Measurements from ENCODE around the gene FOXB1. TPM values are rescaled to one million over a fixed set of nuclear protein-coding genes. Genes with fewer than 3 reads are reported as not detected.

The FOXB1 gene
- total and polyA plus RNA-seq, 8 donors: not detected

DNA sequence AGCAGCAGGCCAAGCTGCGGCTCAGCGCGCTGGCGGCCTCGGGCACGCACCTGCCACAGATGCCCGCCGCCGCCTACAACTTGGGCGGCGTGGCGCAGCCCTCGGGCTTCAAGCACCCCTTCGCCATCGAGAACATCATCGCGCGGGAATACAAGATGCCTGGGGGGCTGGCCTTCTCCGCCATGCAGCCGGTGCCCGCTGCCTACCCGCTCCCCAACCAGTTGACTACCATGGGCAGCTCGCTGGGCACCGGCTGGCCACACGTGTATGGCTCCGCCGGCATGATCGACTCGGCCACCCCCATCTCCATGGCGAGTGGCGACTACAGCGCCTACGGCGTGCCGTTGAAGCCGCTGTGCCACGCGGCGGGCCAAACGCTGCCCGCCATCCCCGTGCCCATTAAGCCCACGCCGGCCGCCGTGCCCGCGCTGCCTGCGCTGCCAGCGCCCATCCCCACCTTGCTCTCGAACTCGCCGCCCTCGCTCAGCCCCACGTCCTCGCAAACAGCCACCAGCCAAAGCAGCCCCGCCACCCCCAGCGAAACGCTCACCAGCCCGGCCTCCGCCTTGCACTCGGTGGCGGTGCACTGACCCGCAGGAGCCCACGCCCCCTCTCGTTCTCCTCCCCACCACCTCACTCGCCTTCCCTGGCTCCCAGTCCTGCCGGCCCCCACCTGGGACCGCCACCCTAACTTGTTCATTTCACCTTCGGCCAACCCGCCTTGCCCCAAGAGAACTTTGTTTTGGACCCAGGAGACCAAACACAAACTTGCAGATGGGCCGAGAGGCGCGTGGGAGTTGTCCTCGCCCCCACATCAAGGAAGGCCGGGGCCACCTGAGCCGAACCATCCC, 1.5 kb downstream of the FOXB1 start:
- Histone ChIP-seq H3K4me3 (peak overlapping the region; percentile 25 to 36), H3K36me3 (no peaks in the 10 kb centered on the region), H3K4me1 (peaks cover 22 to 34% of the 10 kb centered on the region in 2 donors), H3K27me3 (peaks cover 100% of the 10 kb centered on the region in 2 donors), H3K9me3 (no peaks in the 10 kb centered on the region), H3K27ac (no peak overlapping the region)
- peak; percentile 19 for ATAC-seq
- peak in 1 of 4 donors; percentile 78 for DNase-seq
- intact Hi-C loops (cut with DNase I): no loop called here
- TF ChIP-seq, protein P1, sequence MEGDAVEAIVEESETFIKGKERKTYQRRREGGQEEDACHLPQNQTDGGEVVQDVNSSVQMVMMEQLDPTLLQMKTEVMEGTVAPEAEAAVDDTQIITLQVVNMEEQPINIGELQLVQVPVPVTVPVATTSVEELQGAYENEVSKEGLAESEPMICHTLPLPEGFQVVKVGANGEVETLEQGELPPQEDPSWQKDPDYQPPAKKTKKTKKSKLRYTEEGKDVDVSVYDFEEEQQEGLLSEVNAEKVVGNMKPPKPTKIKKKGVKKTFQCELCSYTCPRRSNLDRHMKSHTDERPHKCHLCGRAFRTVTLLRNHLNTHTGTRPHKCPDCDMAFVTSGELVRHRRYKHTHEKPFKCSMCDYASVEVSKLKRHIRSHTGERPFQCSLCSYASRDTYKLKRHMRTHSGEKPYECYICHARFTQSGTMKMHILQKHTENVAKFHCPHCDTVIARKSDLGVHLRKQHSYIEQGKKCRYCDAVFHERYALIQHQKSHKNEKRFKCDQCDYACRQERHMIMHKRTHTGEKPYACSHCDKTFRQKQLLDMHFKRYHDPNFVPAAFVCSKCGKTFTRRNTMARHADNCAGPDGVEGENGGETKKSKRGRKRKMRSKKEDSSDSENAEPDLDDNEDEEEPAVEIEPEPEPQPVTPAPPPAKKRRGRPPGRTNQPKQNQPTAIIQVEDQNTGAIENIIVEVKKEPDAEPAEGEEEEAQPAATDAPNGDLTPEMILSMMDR (IDR thresholded peaks at IDR 0.05): no peak

DNA sequence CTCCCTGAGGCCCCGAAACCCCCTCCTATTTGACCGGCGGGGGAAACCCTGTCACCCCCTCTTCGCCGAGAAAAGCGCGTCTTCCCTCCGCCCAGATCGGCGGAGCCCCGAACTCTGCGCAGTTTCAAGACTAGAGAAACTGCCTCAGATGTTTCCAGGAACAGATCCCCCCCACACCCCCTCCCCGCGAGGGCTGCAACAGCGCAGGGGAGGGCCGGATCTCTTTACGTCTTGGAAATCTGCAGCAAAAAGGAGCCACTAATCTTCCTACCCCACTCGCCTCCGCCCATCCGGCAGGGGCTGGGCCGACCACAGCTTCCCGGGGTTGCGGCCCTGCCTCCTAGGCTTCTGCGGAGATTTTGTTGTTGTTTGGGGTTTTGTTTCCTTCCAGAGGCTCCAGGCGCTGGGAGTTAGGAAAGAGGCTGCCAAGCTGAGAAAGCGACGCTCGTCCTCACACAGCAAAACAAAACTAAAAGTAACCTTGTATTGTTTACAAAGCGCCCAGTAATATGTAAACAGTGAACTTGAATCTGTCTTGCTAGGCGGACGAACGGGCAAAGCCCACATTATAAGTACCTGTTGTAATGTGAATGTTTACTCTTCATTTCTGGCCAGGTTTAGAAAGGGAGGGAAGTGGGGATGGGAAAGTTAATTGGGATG, 2.2 kb downstream of the FOXB1 start:
- TF ChIP-seq, protein P1 (IDR thresholded peaks at IDR 0.05): no peak
- Histone ChIP-seq H3K9me3 (no peaks in the 10 kb centered on the region), H3K4me1 (peaks cover 22 to 34% of the 10 kb centered on the region in 2 donors), H3K27ac (no peak overlapping the region), H3K36me3 (no peaks in the 10 kb centered on the region), H3K4me3 (peak overlapping the region; percentile 25 to 36), H3K27me3 (peaks cover 100% of the 10 kb centered on the region in 2 donors)
- intact Hi-C loops (cut with DNase I): no loop called here
- DNase-seq: peak in 3 of 4 donors; percentile 35 to 66 (median 56)
- ATAC-seq: peak; percentile 63

DNA sequence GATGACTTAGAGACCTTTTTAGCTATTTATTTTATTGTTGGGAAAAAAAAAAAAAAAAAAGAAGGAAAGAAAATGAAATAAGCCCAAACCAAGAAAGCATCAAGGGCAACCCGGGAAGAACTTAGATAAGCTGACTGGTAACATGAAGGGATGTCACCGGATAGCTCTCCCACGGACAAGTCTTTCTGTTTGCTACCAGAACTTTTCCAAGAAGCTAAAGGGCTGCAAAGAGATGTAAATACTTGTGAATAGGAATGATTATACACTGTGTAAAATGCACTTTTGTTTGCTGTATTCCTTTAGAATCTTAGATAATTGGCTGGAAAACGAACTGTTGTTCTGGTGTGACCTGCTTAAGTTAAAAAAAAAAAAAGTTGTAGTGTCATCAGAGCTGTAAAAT, 2.8 kb downstream of the FOXB1 start:
- peak overlapping the region in 1 of 2 donors; percentile 36 for H3K4me3 ChIP-seq
- H3K9me3 ChIP-seq: no peaks in the 10 kb centered on the region
- no peak for ATAC-seq
- peaks cover 100% of the 10 kb centered on the region in 2 donors for H3K27me3 ChIP-seq
- intact Hi-C loops (cut with DNase I): no loop called here
- DNase-seq: no peak
- H3K4me1 ChIP-seq: peaks cover 22 to 34% of the 10 kb centered on the region in 2 donors
- TF ChIP-seq, protein P1 (IDR thresholded peaks at IDR 0.05): no peak
- H3K27ac ChIP-seq: no peak overlapping the region
- no peaks in the 10 kb centered on the region for H3K36me3 ChIP-seq

DNA sequence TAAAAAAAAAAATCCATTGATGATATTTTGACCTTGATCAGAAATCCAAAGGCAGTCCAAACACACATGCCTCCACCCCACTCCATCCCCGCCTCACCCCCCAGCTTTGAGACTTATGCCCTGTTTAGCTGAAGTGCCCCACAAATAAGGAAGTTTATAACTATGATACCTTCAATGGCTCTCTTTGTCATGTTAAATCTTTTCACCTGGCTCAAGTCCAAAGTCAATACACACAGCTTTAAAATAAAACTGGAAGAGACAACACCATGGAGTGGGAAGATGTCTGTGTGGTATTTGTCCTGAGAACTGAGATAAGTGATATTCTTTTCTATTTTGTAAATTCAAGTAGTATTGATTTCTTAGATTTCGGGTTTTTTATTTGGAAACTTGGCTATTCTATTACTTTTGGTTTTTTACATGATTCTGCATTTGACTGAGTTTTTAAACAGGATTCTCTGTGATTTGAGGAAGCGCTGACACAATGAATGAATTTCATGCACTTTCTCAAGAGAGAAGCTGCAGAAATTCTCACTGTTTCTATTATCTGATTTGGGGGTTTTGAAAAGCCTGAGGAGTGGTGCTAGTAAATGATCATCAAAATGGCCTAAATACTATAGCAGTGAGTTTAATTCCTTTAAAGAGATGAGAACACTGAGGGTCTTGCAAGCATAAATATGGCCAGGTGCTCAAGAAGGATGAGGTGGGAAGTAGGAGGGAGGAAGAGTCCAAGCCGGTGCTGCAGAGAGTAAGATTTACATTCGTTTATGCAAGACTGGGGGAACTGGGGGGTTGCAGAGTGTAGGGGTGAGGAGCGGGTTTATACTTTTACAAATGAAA, 5.2 kb downstream of the FOXB1 start:
- no peak overlapping the region for H3K4me3 ChIP-seq
- no peak overlapping the region for H3K27ac ChIP-seq
- peaks cover 16 to 27% of the 10 kb centered on the region in 2 donors for H3K4me1 ChIP-seq
- ATAC-seq: no peak
- intact Hi-C loops (cut with DNase I): no loop called here
- H3K27me3 ChIP-seq: peaks cover 97 to 100% of the 10 kb centered on the region in 2 donors
- TF ChIP-seq, protein P1 (IDR thresholded peaks at IDR 0.05): no peak
- DNase-seq: no peak
- H3K9me3 ChIP-seq: no peaks in the 10 kb centered on the region
- H3K36me3 ChIP-seq: no peaks in the 10 kb centered on the region
